HuH-7 (cell line): ENCODE data around the gene PSAPL1.

Experiments used
- DNase-seq: peaks from one replicate; pipeline ENCODE4 v3.0.0; 2011; ENCODE audit warnings: low spot score

PSAPL1 gene

GRCh38 chr4:7396186-7396910, 38.4 kb downstream of the PSAPL1 start:
- DNase-seq, result no peak

GRCh38 chr4:7395645-7396044, 39.1 kb downstream of the PSAPL1 start:
- DNase-seq, result no peak

GRCh38 chr4:7394681-7395451, 39.9 kb downstream of the PSAPL1 start:
- DNase-seq, result no peak

- DNase-seq, result no peak
These were observed 40.8 kb downstream of the PSAPL1 start for GRCh38 chr4:7393601-7394575.

- no peak for DNase-seq
These were observed 42.0 kb downstream of the PSAPL1 start for GRCh38 chr4:7392438-7393421.

- DNase-seq, result no peak
These were observed 42.9 kb downstream of the PSAPL1 start for GRCh38 chr4:7391637-7392437.

- no peak for DNase-seq
These were observed 43.7 kb downstream of the PSAPL1 start for GRCh38 chr4:7390906-7391636.

GRCh38 chr4:7390336-7390735, 44.4 kb downstream of the PSAPL1 start:
- DNase-seq, result no peak

- no peak for DNase-seq
These were observed 45.0 kb downstream of the PSAPL1 start for GRCh38 chr4:7389719-7390118.

- DNase-seq, result no peak
These were observed 45.5 kb downstream of the PSAPL1 start for GRCh38 chr4:7389101-7389701.

- no peak for DNase-seq
These were observed 46.1 kb downstream of the PSAPL1 start for GRCh38 chr4:7388627-7389026.

- DNase-seq, result no peak
These were observed 46.8 kb downstream of the PSAPL1 start for GRCh38 chr4:7387925-7388324.

GRCh38 chr4:7384929-7385890, 49.5 kb downstream of the PSAPL1 start:
- DNase-seq, result no peak

GRCh38 chr4:7384003-7384928, 50.5 kb downstream of the PSAPL1 start:
- DNase-seq, result no peak

GRCh38 chr4:7383266-7383665, 51.5 kb downstream of the PSAPL1 start:
- DNase-seq, result no peak

- DNase-seq, result no peak
These were observed 52.1 kb downstream of the PSAPL1 start for GRCh38 chr4:7382634-7383014.
